Mesendoderm (in vitro differentiated cells): Measurements from ENCODE around the gene ERV3-1.

Source experiments
- DNase-seq: peaks from one replicate; pipeline ENCODE4 v3.0.0; 2013
- H2AK5ac ChIP-seq: 2 replicates; pipeline ENCODE4 v1.6.1; 2013; ENCODE audit warnings: low read length, inconsistent platforms
- H2BK120ac ChIP-seq: 2 replicates; pipeline ENCODE4 v1.6.1; 2013; ENCODE audit warnings: low read depth, mild to moderate bottlenecking, low read length, moderate library complexity, mixed read lengths
- H2BK15ac ChIP-seq: replicated peaks from 2 replicates; pipeline ENCODE4 v1.6.1; 2013; ENCODE audit warnings: low read depth, mild to moderate bottlenecking, moderate library complexity
- H2BK5ac ChIP-seq: 2 replicates; pipeline ENCODE4 v1.6.1; 2013; ENCODE audit warnings: low read length, inconsistent platforms
- H3K18ac ChIP-seq: 2 replicates; pipeline ENCODE4 v1.6.1; 2013; ENCODE audit warnings: mild to moderate bottlenecking, low read length, mixed read lengths
- H3K23ac ChIP-seq: one replicate; pipeline ENCODE4 v1.6.1; 2013; ENCODE audit warnings: low read length
- H3K27ac ChIP-seq: 2 replicates; pipeline ENCODE4 v1.5.1; 2013; ENCODE audit warnings: low read depth, mild to moderate bottlenecking, inconsistent platforms, low read length, moderate library complexity
- H3K27me3 ChIP-seq: 2 replicates; pipeline ENCODE4 v1.6.1; 2013; ENCODE audit warnings: low read length, control low read depth, mild to moderate bottlenecking, inconsistent platforms; ENCODE audit not compliant: insufficient read depth, poor library complexity
- H3K36me3 ChIP-seq: 2 replicates; pipeline ENCODE4 v1.6.1; 2013; ENCODE audit warnings: low read length, inconsistent platforms; ENCODE audit not compliant: control insufficient read depth, insufficient read depth
- H3K4ac ChIP-seq: one replicate; pipeline ENCODE4 v1.6.1; 2013; ENCODE audit warnings: low read depth, mild to moderate bottlenecking, low read length, moderate library complexity
- H3K4me1 ChIP-seq: 2 replicates; pipeline ENCODE4 v1.6.1; 2013; ENCODE audit warnings: low read depth, low read length, inconsistent platforms; ENCODE audit not compliant: control insufficient read depth
- H3K4me2 ChIP-seq: 2 replicates; pipeline ENCODE4 v1.6.1; 2013; ENCODE audit warnings: low read length
- H3K4me3 ChIP-seq: 2 replicates; pipeline ENCODE4 v1.5.1; 2013; ENCODE audit warnings: mild to moderate bottlenecking, low read length
- H3K56ac ChIP-seq: one replicate; pipeline ENCODE4 v1.6.1; 2013; ENCODE audit warnings: low read length
- H3K79me1 ChIP-seq: 2 replicates; pipeline ENCODE4 v1.6.1; 2013; ENCODE audit warnings: low read length, inconsistent platforms
- H3K79me2 ChIP-seq: 2 replicates; pipeline ENCODE4 v1.6.1; 2013; ENCODE audit warnings: mild to moderate bottlenecking, low read length; ENCODE audit not compliant: control insufficient read depth, insufficient read depth
- H3K9ac ChIP-seq: 2 replicates; pipeline ENCODE4 v1.6.1; 2013; ENCODE audit warnings: low read length, inconsistent platforms
- H4K5ac ChIP-seq: one replicate; pipeline ENCODE4 v1.6.1; 2013; ENCODE audit warnings: low read length
- H4K8ac ChIP-seq: one replicate; pipeline ENCODE4 v1.6.1; 2013; ENCODE audit warnings: low read depth, mild to moderate bottlenecking, control low read depth, low read length, moderate library complexity
- WGBS: extraction: QIAGEN DNeasy Blood & Tissue Kit; methylation state at CpG from one replicate; pipeline ENCODE4 v1.1.7; 2013; ENCODE audit warnings: low lambda C conversion rate, missing lambda C conversion rate; ENCODE audit not compliant: insufficient coverage; ENCODE audit errors: extremely low coverage; 5-methylcytosine and 5-hydroxymethylcytosine counted together

The ERV3-1 gene

DNA sequence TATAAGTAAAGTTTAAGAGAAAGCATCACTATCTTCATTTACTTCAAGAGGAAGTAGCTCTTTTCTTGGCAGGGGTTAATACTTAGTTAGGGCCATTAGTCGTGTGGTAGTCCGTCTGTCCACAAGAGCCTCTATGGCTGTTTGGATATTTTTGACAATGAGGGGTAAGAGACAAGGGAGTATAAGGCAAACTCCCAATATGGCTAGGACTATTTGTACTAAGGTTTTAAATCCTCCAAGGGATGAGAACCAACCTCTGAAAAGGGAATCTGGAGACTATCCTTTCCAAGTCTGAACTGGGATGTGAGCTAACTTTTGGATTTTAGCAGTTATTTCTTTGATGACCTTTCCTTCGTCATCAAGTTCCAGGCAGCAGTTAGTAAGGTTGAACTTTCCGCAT, 15.6 kb downstream of the ERV3-1 start, which contains the start of gene ZNF117:
TSS of gene ZNF117 (minus strand) at position 101 of the 400 bp plus-strand sequence.
- Histone ChIP-seq H3K79me1 (no peaks in the 10 kb centered on the region), H3K4me2 (no peak within 1 kb of the TSS), H3K27me3 (no peaks in the 10 kb centered on the region), H3K27ac (no peak within 1 kb of the TSS), H3K23ac (no peak within 1 kb of the TSS), H3K4me3 (no peak within 1 kb of the TSS), H3K9ac (no peak within 1 kb of the TSS), H3K4ac (no peak within 1 kb of the TSS), H2AK5ac (no peak within 1 kb of the TSS), H4K8ac (no peak within 1 kb of the TSS), H2BK15ac (no peak within 1 kb of the TSS), H3K79me2 (no peaks in the 10 kb centered on the region), H4K5ac (no peak within 1 kb of the TSS), H3K36me3 (peaks cover 5% of the 10 kb centered on the region), H2BK5ac (no peak within 1 kb of the TSS), H2BK120ac (no peak within 1 kb of the TSS), H3K4me1 (no peaks in the 10 kb centered on the region), H3K56ac (no peak within 1 kb of the TSS), H3K18ac (no peak within 1 kb of the TSS)
- no peak for DNase-seq
- WGBS, result no CpG with 5 or more reads among the region's 4 CpGs

DNA sequence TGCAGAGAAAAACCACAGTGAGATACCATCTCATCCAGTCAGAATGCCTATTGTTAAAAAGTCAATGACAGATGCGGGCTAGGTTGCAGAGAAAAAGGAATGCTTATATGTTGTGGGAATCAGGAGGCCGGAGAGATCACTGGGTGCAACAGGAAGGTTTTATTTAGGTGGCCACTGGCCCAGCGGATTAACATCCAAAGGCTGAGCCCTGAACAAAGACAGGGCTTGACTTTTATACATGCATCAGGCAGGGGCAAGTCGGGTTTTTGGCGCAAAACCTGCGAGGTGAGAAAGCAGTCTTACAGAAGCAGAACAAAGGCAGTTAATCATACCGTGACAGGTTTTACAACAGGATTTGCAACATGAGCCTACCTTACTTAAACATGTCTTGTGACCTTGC, 16.3 kb downstream of the ERV3-1 start:
- no peak overlapping the region for H3K56ac ChIP-seq
- no peak overlapping the region for H3K9ac ChIP-seq
- no peak overlapping the region for H3K27ac ChIP-seq
- no peak overlapping the region for H2BK5ac ChIP-seq
- no peak overlapping the region for H4K8ac ChIP-seq
- no CpG with 5 or more reads among the region's 7 CpGs for WGBS
- no peak overlapping the region for H3K23ac ChIP-seq
- no peak overlapping the region for H3K4me2 ChIP-seq
- DNase-seq, result no peak
- H3K27me3 ChIP-seq, result no peaks in the 10 kb centered on the region
- no peaks in the 10 kb centered on the region for H3K79me1 ChIP-seq
- H2BK15ac ChIP-seq, result no peak overlapping the region
- no peak overlapping the region for H4K5ac ChIP-seq
- H3K36me3 ChIP-seq, result peaks cover 5% of the 10 kb centered on the region
- no peak overlapping the region for H3K4me3 ChIP-seq
- H3K18ac ChIP-seq, result no peak overlapping the region
- H3K79me2 ChIP-seq, result no peaks in the 10 kb centered on the region
- H2BK120ac ChIP-seq, result no peak overlapping the region
- H2AK5ac ChIP-seq, result no peak overlapping the region
- no peak overlapping the region for H3K4ac ChIP-seq
- H3K4me1 ChIP-seq, result no peaks in the 10 kb centered on the region

DNA sequence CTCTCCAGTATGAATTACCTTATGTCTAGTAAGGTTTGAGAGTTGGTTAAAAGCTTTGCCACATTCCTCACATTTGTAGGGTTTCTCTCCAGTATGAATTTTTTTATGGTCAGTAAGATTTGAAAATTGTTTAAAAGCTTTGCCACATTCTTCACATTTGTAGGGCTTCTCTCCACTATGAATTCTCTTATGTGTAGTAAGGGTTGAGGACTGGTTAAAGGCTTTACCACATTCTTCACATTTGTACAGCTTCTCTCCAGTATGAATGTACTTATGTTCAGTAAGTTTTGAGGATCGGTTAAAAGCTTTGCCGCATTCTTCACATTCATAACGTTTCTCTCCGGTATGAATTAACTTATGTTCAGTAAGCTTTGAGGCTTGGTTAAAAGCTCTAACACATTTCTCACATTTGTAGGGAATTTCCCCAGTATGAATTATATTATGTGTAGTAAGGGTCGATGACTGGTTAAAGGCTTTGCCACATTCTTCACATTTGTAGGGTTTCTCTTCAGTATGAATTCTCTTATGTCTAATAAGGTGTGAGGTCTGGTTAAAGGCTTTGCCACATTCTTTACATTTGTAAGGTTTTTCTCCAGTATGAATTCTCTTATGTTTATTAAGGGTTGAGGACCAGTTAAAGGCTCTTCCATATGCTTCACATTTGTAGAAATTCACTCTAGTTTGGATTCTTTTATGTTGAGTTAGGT, 27.8 kb downstream of the ERV3-1 start:
- H4K8ac ChIP-seq, result no peak overlapping the region
- H2BK120ac ChIP-seq, result no peak overlapping the region
- H3K4ac ChIP-seq, result no peak overlapping the region
- H3K79me1 ChIP-seq, result no peaks in the 10 kb centered on the region
- H3K4me3 ChIP-seq, result no peak overlapping the region
- no CpG with 5 or more reads among the region's 5 CpGs for whole genome bisulfite sequencing
- no peak overlapping the region for H2BK5ac ChIP-seq
- H3K18ac ChIP-seq, result no peak overlapping the region
- DNase-seq, result no peak
- no peak overlapping the region for H3K27ac ChIP-seq
- no peaks in the 10 kb centered on the region for H3K27me3 ChIP-seq
- no peak overlapping the region for H2BK15ac ChIP-seq
- H4K5ac ChIP-seq, result no peak overlapping the region
- H3K23ac ChIP-seq, result no peak overlapping the region
- H3K4me1 ChIP-seq, result no peaks in the 10 kb centered on the region
- no peaks in the 10 kb centered on the region for H3K36me3 ChIP-seq
- no peaks in the 10 kb centered on the region for H3K79me2 ChIP-seq
- no peak overlapping the region for H3K9ac ChIP-seq
- no peak overlapping the region for H2AK5ac ChIP-seq
- H3K4me2 ChIP-seq, result no peak overlapping the region
- no peak overlapping the region for H3K56ac ChIP-seq

DNA sequence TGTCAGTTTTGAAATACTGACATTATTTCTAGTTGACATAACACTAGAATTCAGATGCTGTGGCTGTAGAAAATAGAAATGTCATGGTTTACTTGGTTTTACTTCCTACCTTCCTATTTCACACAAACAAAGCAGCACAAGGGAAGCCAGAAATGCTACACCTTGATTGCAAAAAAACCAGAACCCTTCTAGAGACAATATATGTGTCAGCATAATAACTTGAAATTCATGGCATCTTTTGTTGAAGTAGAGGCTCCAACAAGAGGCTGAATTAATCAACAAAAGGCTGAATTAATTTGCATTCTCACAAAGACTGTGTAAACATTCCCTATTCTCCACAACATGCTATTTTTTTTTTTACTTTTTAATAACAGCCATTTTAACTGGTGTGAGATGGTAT, 40.9 kb downstream of the ERV3-1 start:
- Histone ChIP-seq H3K18ac (no peak overlapping the region), H2BK5ac (no peak overlapping the region), H3K23ac (no peak overlapping the region), H3K4me2 (no peak overlapping the region), H3K9ac (no peak overlapping the region), H3K4ac (no peak overlapping the region), H4K5ac (no peak overlapping the region), H2AK5ac (no peak overlapping the region), H2BK120ac (no peak overlapping the region), H3K79me1 (no peaks in the 10 kb centered on the region), H3K36me3 (no peaks in the 10 kb centered on the region), H3K4me3 (no peak overlapping the region), H3K27ac (no peak overlapping the region), H3K56ac (no peak overlapping the region), H3K4me1 (no peaks in the 10 kb centered on the region), H3K27me3 (no peaks in the 10 kb centered on the region), H3K79me2 (no peaks in the 10 kb centered on the region), H2BK15ac (no peak overlapping the region), H4K8ac (no peak overlapping the region)
- DNase-seq, result no peak

DNA sequence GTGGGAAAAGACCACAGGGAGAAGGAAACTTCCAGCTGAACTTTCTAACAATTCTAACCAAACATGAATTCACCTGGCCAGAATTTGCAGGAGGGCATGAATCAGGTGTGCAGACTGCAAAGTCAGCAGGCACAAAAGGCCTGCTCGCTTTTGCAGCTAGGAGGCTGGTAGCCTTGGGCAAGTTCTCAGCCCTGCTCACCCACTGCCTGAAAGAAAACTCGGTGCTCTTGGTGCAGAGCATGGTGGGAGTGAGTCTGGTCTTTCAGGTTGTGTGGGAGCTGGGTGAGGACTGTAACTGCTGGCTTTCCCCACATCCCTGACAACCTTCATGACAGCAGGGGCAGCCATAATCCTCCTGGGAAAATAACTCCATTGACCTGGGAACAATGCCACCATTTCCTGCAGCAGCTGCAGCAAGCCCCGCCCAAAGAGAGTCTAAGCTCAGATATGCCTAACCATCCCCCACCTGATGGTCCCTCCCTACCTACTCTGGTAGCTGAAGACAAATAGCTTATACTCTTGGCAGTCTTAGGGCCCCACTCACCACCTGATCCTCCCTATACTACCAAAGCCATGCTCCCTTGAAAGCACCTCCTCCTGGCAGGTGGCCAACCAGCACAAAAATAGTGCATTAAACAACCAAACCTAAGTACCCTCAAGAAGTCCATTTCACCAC, 47.3 kb downstream of the ERV3-1 start:
- no peak overlapping the region for H4K8ac ChIP-seq
- H3K9ac ChIP-seq, result no peak overlapping the region
- H3K4ac ChIP-seq, result no peak overlapping the region
- H2BK5ac ChIP-seq, result no peak overlapping the region
- no CpG with 5 or more reads among the region's 3 CpGs for WGBS
- H3K18ac ChIP-seq, result no peak overlapping the region
- H3K79me2 ChIP-seq, result no peaks in the 10 kb centered on the region
- H3K4me3 ChIP-seq, result no peak overlapping the region
- H3K36me3 ChIP-seq, result no peaks in the 10 kb centered on the region
- H3K23ac ChIP-seq, result no peak overlapping the region
- H3K56ac ChIP-seq, result no peak overlapping the region
- H3K27me3 ChIP-seq, result no peaks in the 10 kb centered on the region
- DNase-seq, result peak; percentile 29
- no peak overlapping the region for H2AK5ac ChIP-seq
- no peak overlapping the region for H3K27ac ChIP-seq
- no peaks in the 10 kb centered on the region for H3K79me1 ChIP-seq
- no peak overlapping the region for H2BK120ac ChIP-seq
- H4K5ac ChIP-seq, result no peak overlapping the region
- H2BK15ac ChIP-seq, result no peak overlapping the region
- H3K4me2 ChIP-seq, result no peak overlapping the region
- no peaks in the 10 kb centered on the region for H3K4me1 ChIP-seq
